Vagina (tissue), 2 donors: Measurements from ENCODE around the gene DNER.

Experiments used
- POLR2A ChIP-seq, 2 donors: fragments of 450-650 bp; IDR thresholded peaks; one replicate each; pipeline ENCODE4 v1.6.1; 2017; ENCODE audit warnings: antibody characterized with exemption in 2 of 2, mild to moderate bottlenecking in 2 of 2, moderate library complexity in 2 of 2
- TF ChIP-seq, protein P1 (sequence below), 3 experiments: fragments of 450-650 bp in 2 of 3; fragments of 200-600 bp in 1 of 3; sonication (generic) in 1 of 3; IDR thresholded peaks; one replicate each; pipeline ENCODE4 v1.5.1; 2017 to 2019; ENCODE audit warnings: antibody characterized with exemption in 3 of 3, mild to moderate bottlenecking in 2 of 3, moderate library complexity in 2 of 3

DNA sequence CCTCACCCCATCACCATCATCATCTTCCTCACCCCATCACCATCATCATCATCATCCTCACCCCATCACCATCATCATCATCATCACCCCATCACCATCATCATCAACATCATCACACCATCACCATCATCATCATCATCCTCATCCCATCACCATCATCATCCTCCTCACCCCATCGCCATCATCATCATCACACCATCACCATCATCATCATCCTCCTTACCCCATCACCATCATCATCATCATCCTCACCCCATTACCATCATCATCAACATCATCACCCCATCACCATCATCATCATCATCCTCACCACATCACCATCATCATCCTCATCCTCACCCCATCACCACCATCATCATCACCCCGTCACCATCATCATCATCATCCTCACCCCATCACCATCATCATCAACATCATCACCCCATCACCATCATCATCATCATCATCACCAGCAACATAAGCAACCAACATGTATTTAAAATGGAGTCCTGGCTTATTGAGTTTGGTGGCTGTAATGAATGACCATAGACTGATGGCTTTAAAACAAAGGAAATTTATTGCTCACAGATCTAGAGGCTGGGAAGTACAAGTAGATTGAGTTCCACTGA, 150.0 kb downstream of the DNER start:
- no peak for TF ChIP-seq POLR2A (IDR thresholded peaks at IDR 0.05)
- TF ChIP-seq, protein P1, sequence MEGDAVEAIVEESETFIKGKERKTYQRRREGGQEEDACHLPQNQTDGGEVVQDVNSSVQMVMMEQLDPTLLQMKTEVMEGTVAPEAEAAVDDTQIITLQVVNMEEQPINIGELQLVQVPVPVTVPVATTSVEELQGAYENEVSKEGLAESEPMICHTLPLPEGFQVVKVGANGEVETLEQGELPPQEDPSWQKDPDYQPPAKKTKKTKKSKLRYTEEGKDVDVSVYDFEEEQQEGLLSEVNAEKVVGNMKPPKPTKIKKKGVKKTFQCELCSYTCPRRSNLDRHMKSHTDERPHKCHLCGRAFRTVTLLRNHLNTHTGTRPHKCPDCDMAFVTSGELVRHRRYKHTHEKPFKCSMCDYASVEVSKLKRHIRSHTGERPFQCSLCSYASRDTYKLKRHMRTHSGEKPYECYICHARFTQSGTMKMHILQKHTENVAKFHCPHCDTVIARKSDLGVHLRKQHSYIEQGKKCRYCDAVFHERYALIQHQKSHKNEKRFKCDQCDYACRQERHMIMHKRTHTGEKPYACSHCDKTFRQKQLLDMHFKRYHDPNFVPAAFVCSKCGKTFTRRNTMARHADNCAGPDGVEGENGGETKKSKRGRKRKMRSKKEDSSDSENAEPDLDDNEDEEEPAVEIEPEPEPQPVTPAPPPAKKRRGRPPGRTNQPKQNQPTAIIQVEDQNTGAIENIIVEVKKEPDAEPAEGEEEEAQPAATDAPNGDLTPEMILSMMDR (IDR thresholded peaks at IDR 0.05) = no peak
